Cerebellar nuclear complex (tissue), 1 donor: Measurements from ENCODE around the gene PSME2.

Experiments
- DNase-seq, 2 experiments: peaks; one replicate each; lab custom pipeline; 2025; lab: John Stamatoyannopoulos, UW

PSME2 gene

GRCh38 chr14:24151404-24152080, 5.1 kb upstream of the PSME2 start:
- no peak for DNase-seq

DNA sequence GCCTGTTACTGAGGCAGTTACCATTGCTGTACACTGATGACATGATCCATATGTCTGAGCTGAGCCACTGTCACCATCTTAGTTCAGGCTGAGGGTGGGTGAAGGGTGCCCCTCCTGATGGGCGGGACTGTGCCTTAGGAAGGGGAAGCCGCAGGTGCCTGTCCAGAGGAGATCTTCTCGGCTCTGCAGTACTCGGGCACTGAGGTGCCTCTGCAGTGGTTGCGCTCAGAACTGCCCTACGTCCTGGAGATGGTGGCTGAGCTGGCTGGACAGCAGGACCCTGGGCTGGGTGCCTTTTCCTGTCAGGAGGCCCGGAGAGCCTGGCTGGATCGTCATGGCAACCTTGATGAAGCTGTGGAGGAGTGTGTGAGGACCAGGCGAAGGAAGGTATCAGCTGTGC, 4.6 kb upstream of the PSME2 start:
- DNase-seq, result no peak

DNA sequence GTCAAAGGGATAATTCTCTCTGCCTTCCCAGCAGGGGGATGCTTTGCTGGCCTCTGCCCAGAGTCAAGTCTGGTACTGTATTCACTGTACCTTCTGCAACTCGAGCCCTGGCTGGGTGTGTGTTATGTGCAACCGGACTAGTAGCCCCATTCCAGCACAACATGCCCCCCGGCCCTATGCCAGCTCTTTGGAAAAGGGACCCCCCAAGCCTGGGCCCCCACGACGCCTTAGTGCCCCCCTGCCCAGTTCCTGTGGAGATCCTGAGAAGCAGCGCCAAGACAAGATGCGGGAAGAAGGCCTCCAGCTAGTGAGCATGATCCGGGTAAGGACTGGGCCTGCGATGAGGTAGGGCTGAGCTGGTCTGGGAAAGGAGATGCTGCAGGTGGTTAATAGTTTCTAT, 4.2 kb upstream of the PSME2 start:
- no peak for DNase-seq

- no peak for DNase-seq
Observed at GRCh38 chr14:24150061-24150460, 3.7 kb upstream of the PSME2 start.

GRCh38 chr14:24149302-24149969, 3.0 kb upstream of the PSME2 start:
- no peak for DNase-seq

GRCh38 chr14:24147761-24148428, 1.5 kb upstream of the PSME2 start:
- DNase-seq, result no peak

- DNase-seq, result peak; percentile 89 to 98
Observed at GRCh38 chr14:24146978-24147760, 759 bp upstream of the PSME2 start, which contains the start of gene RNF31. RNF31 (plus strand) TSS chr14:24147498; CDS start chr14:24147699, 201 bp downstream.

- DNase-seq, result no peak
Observed at GRCh38 chr14:24145690-24146452, 539 bp downstream of the PSME2 start.

- DNase-seq, result no peak
Observed at GRCh38 chr14:24145219-24145618, 1.2 kb downstream of the PSME2 start.

DNA sequence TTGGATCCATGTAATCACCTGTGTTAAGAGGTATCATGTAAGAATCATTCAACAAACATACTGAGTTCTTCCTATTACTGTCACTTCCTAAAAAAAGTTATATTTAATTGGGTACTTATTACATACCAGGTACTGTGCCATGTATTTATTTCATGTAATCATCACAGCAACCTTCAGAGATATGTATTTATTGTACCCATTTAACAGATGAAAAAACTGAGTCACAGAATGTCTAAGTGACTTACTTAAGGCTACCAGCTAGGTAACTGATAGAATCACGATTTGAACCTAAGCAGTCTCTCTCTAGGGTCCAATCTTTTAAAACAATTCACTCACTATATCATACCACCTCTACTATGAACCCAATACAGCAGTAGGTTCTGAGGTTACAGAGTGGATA, 2.0 kb downstream of the PSME2 start:
- DNase-seq, result no peak

- no peak for DNase-seq
Observed at GRCh38 chr14:24143511-24143910, 2.9 kb downstream of the PSME2 start.

DNA sequence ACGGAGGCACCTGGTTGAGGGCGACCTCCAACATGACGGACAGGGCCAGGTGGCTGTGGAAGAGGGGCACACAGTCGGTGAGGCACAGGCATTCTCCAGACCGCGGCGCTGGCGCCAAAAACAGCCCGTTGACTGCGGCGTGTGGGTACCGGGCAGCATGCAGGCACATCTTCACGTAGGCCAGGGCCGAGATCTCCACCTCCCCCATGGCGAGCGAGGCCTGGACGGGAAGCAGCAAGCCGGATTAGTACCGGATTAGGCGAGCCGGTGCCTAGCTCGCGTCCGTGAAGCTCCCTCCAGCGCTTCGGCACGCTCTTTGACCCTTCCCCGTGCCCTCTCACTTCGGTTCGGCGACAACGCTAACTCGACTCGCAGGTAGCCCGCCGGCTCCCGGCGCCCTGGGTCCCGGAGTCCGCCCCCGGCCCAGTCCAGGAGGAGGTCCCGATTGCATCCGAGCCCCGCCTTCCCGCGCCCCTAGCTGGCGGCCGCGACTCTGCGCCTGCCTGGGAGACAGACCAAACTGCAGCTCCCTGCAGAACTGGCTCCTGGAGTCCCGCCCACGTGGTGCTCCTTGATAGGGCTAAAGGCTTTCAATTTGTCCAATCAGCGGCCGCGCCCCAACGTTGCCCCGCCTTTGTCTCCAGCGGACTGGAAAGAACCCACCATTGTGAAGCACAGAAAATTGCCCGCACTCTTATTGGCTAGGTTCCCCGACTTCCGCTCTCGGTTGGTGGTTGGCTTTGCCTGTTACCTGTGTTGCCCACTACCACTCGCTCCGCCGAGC, 5.1 kb downstream of the PSME2 start, which contains the start of gene EMC9:
TSS of gene EMC9 (minus strand) at position 495 of the 784 bp plus-strand sequence. CDS start at position 208, 287 bp downstream.
- peak; percentile 96 to 99 for DNase-seq

DNA sequence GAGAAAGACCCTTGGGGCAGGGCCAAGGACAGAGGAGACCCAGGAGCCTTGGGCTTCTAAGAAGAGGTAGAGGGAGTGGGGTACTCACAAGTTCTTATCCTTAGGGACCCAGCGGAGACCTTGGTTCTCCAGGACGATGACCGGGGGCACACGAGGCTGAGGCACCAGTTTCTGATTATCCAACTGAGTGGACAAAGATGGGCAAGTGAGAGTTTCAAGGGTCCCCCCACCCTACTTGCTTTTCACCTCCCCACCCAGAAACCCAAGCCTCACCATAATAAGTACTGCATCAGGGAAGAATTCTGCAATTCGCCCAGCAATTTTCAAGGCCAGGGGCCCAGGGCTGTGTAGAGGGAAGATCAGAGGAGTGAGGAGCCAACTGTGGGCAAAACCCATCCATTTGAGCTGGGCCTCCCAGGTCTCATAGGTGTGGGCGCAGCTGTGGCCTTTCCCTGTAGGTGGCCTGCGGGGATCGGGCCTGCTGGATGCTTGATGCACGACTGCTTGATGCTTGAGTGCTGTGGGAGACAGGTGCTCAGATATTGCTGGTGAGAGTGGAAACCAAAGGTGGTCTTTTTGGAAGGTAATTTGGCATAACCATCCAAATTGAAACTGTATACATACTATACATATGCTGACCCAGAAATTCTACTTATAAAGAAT, 7.0 kb downstream of the PSME2 start:
- no peak for DNase-seq

DNA sequence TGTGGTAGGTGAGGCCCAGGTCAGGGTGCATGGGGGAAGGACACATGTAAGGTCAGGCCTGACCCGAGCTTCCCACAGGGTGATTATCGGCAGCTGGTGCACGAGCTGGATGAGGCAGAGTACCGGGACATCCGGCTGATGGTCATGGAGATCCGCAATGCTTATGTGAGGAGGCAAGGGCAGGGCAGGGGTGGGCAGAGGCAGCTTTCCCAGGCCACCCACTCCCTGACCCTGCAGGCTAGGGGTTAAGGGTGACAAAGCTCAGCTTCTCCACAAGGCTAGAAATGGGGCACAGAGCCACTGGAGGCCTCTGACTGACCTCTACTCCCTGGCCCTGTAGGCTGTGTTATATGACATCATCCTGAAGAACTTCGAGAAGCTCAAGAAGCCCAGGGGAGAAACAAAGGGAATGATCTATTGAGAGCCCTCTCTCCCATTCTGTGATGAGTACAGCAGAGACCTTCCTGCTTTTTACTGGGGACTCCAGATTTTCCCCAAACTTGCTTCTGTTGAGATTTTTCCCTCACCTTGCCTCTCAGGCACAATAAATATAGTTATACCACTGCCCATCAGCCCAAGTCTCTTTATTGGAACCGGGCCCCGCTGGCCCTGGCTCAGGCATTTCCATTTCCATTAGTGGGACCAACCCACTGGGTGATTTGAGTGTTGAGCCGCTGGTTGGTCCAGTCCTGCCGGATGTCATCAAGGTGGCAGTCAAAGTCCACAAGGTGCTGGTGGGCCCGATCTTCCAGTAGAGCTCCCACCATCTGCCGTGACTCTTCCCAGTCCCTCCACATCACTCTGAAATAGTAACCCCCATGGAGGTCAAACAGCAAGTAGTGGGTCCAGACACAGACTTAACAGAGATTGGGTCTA, 7.8 kb downstream of the PSME2 start:
- no peak for DNase-seq

- DNase-seq, result no peak
Observed at GRCh38 chr14:24137529-24138395, 8.6 kb downstream of the PSME2 start.

GRCh38 chr14:24136684-24137528, 9.5 kb downstream of the PSME2 start:
- no peak for DNase-seq
